Heart left ventricle (tissue), 13 donors: ENCODE measurements around the gene TBC1D12.
"Not testable (repeated sequence)": the region's sequence is repeated elsewhere in the genome, so short reads cannot be mapped to it uniquely, and the experiment has no call there.

Source experiments
- POLR2A ChIP-seq, 2 donors: fragments of 450-650 bp; IDR thresholded peaks; one replicate each; pipeline ENCODE4 v1.6.1; 2017; ENCODE audit warnings: antibody characterized with exemption in 2 of 2, mild to moderate bottlenecking in 2 of 2, moderate library complexity in 2 of 2
- TF ChIP-seq, protein P1 (sequence below), 12 donors: fragments of 200-600 bp; sonication (generic) in 4 of 12; IDR thresholded peaks; one replicate each; pipeline versions ENCODE4 v1.5.0 to v1.8.0; 2018 to 2022; ENCODE audit warnings: antibody characterized with exemption in 12 of 12, mild to moderate bottlenecking in 5 of 12
- donor health status: ischemic (EF 13 %, LVEDD 7.1; RV severe dilation, severe dysfunction).
- donor health status: DM: no; HTN: yes; CAD: no.
- donor health status: DM: no; HTN: no; CAD: no.
- donor health status: ischemic (EF 25% LVEDD 6.9; RV normal size, moderate dysfunction).
- donor health status: ischemic (EF 25% LVEDD 5.7; RV mildly dilated, moderate dysfunction).
- donor health status: ischemic (EF 35%, LVEDD 5.7; RV mildly dilated, moderate dysfunction).
- donor health status: nonischemic (EF 11% LVEDD 7.7; RV severe dilation, severe dysfunction).
- donor health status: DM: yes; HTN: yes; CAD: no.
- donor health status: PGD.
- donor health status: ischemic (EF 29% LVEDD 5.4; RV normal size, mild dysfunction).
- donor health status: nonischemic (EF 23%, LVEDD 6.1; RV moderate dilation, normal function).

DNA sequence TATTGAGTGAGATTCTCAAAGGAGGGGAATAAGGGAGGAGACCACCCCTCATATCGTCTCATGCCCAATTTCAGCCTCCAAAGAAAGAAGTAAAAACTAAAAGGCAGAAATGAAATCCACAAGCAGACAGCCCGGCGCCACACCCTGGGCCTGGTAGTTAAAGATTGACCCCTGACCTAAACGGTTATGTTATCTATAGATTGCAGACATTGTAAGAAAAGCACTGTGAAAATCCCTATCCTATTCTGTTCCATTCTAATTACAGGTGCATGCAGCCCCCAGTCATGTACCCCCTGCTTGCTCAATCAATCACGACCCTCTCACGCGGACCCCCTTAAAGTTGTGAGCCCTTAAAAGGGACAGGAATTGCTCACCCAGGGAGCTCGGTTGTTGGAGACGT lies 10.2 kb upstream of the TBC1D12 start:
- not testable (repeated sequence) for TF ChIP-seq POLR2A (IDR thresholded peaks at IDR 0.05)
- TF ChIP-seq, protein P1, sequence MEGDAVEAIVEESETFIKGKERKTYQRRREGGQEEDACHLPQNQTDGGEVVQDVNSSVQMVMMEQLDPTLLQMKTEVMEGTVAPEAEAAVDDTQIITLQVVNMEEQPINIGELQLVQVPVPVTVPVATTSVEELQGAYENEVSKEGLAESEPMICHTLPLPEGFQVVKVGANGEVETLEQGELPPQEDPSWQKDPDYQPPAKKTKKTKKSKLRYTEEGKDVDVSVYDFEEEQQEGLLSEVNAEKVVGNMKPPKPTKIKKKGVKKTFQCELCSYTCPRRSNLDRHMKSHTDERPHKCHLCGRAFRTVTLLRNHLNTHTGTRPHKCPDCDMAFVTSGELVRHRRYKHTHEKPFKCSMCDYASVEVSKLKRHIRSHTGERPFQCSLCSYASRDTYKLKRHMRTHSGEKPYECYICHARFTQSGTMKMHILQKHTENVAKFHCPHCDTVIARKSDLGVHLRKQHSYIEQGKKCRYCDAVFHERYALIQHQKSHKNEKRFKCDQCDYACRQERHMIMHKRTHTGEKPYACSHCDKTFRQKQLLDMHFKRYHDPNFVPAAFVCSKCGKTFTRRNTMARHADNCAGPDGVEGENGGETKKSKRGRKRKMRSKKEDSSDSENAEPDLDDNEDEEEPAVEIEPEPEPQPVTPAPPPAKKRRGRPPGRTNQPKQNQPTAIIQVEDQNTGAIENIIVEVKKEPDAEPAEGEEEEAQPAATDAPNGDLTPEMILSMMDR (IDR thresholded peaks at IDR 0.05) = not testable (repeated sequence)
